Body of pancreas (tissue), 4 donors: Measurements from ENCODE around the gene PRRT3. TPM values are rescaled to one million over a fixed set of nuclear protein-coding genes. Genes with fewer than 3 reads are reported as not detected.

Source experiments
- ATAC-seq: fragments of 150-250 bp; one replicate; pipeline ENCODE4 v1.9.1; 2016
- DNase-seq, 4 donors: peaks; one replicate each; pipeline ENCODE4 v3.0.0-alpha.2; 2019
- H3K27ac ChIP-seq, 4 donors: fragments of 200-600 bp; sonication (generic); 1 replicate in 3 of 4; 2 replicates in 1 of 4; pipeline versions ENCODE4 v1.5.1 to v1.6.1; 2016 to 2019; ENCODE audit warnings: mild to moderate bottlenecking in 1 of 4, mixed read lengths in 1 of 4, moderate library complexity in 1 of 4
- H3K27me3 ChIP-seq, 2 donors: fragments of 200-600 bp; sonication (generic); one replicate each; pipeline ENCODE4 v1.6.0; 2016; ENCODE audit warnings: mild to moderate bottlenecking in 1 of 2
- H3K36me3 ChIP-seq, 2 donors: fragments of 200-600 bp; sonication (generic); replicated peaks in 1 of 2; 2 replicates each; pipeline ENCODE4 v1.5.1; 2016; ENCODE audit warnings: low read depth in 2 of 2; ENCODE audit not compliant: insufficient read depth in 1 of 2
- H3K4me1 ChIP-seq: fragments of 200-600 bp; sonication (generic); one replicate; pipeline ENCODE4 v1.6.0; 2016
- H3K4me3 ChIP-seq, 2 donors: fragments of 200-600 bp; sonication (generic); 1 replicate in 1 of 2; 2 replicates in 1 of 2; pipeline ENCODE4 v1.5.1; 2016 to 2019
- H3K9me3 ChIP-seq, 3 donors: fragments of 200-600 bp; sonication (generic); 1 replicate in 2 of 3; 2 replicates in 1 of 3; pipeline ENCODE4 v1.5.1; 2016
- CTCF ChIP-seq, 7 experiments: fragments of 450-650 bp in 4 of 7; fragments of 200-600 bp in 3 of 7; sonication (generic) in 3 of 7; IDR thresholded peaks; one replicate each; pipeline ENCODE4 v1.5.1; 2016 to 2019; ENCODE audit warnings: antibody characterized with exemption in 7 of 7
- POLR2A ChIP-seq, 3 donors: fragments of 450-650 bp; IDR thresholded peaks; one replicate each; pipeline ENCODE4 v1.6.1; 2016; ENCODE audit warnings: antibody characterized with exemption in 3 of 3, mild to moderate bottlenecking in 2 of 3
- WGBS, 2 donors: methylation state at CpG; one replicate each; pipeline ENCODE4 v1.1.5; 2017; 5-methylcytosine and 5-hydroxymethylcytosine counted together
- intact Hi-C: fragments of 100-400 bp; cut with DNase I; formaldehyde crosslinking; loops from one replicate; pipeline ENCODE4 v1.15.1; 2023
- total RNA-seq, 2 donors: library from RNA; depleted of rRNA; stranded (reverse); fragments of >200 nt; gene quantifications; one replicate each; pipeline ENCODE4 v1.1.0, GENCODE V29; 2016

The PRRT3 gene
- total RNA-seq, 2 donors from 2014 or later = 3.9 to 4.3 TPM

GRCh38 chr3:9933561-9934234 lies 18.5 kb downstream of the PRRT3 start, which contains the start of gene CRELD1:
Gene CRELD1 (plus strand): TSS chr3:9933834. CDS start chr3:9934439, 605 bp downstream.
- intact Hi-C loops = no loop called here
- WGBS, 2 donors = 0% methylated on average over 10 to 50 of the region's 50 CpGs
- DNase-seq (peak; percentile 97 to 98 (median 97)), ATAC-seq (peak; percentile 93)
- Histone ChIP-seq H3K27me3 (no peaks in the 10 kb centered on the region), H3K9me3 (no peaks in the 10 kb centered on the region), H3K4me3 (peak within 1 kb of the TSS; percentile 43 to 50), H3K4me1 (peaks cover 35% of the 10 kb centered on the region), H3K36me3 (no peaks in the 10 kb centered on the region), H3K27ac (peak within 1 kb of the TSS; percentile 77 to 97 (median 90))
- no peak for TF ChIP-seq CTCF (IDR thresholded peaks at IDR 0.05)
- peak; percentile 85 to 89 (median 88) for TF ChIP-seq POLR2A (IDR thresholded peaks at IDR 0.05)

- ATAC-seq (peak; percentile 72), DNase-seq (peak; percentile 81 to 89 (median 86))
- intact Hi-C loops = no loop called here
- TF ChIP-seq POLR2A (IDR thresholded peaks at IDR 0.05) = no peak
- TF ChIP-seq CTCF (IDR thresholded peaks at IDR 0.05) = peak; percentile 58 to 86 (median 77)
- Histone ChIP-seq H3K27me3 (no peaks in the 10 kb centered on the region), H3K9me3 (no peaks in the 10 kb centered on the region), H3K4me1 (peaks cover 35% of the 10 kb centered on the region), H3K36me3 (no peaks in the 10 kb centered on the region), H3K27ac (peak overlapping the region; percentile 77 to 97 (median 90)), H3K4me3 (peak overlapping the region; percentile 43 to 50)
- 0% methylated on average over 72 of the region's 77 CpGs; no CpG with 5 or more reads in 1 of the 2 donors for WGBS, 2 donors
Measured at GRCh38 chr3:9932843-9933560, 19.2 kb downstream of the PRRT3 start.

GRCh38 chr3:9932535-9932842 lies 19.7 kb downstream of the PRRT3 start:
- intact Hi-C loops = no loop called here
- 3 to 7% methylated on average over 7 to 13 of the region's 13 CpGs for WGBS, 2 donors
- no peaks in the 10 kb centered on the region for H3K9me3 ChIP-seq
- H3K4me1 ChIP-seq = peaks cover 35% of the 10 kb centered on the region
- TF ChIP-seq CTCF (IDR thresholded peaks at IDR 0.05) = no peak
- TF ChIP-seq POLR2A (IDR thresholded peaks at IDR 0.05) = no peak
- no peaks in the 10 kb centered on the region for H3K27me3 ChIP-seq
- DNase-seq = no peak
- H3K36me3 ChIP-seq = no peaks in the 10 kb centered on the region
- peak overlapping the region; percentile 77 to 97 (median 90) for H3K27ac ChIP-seq
- peak overlapping the region; percentile 43 to 50 for H3K4me3 ChIP-seq
- no peak for ATAC-seq

DNA sequence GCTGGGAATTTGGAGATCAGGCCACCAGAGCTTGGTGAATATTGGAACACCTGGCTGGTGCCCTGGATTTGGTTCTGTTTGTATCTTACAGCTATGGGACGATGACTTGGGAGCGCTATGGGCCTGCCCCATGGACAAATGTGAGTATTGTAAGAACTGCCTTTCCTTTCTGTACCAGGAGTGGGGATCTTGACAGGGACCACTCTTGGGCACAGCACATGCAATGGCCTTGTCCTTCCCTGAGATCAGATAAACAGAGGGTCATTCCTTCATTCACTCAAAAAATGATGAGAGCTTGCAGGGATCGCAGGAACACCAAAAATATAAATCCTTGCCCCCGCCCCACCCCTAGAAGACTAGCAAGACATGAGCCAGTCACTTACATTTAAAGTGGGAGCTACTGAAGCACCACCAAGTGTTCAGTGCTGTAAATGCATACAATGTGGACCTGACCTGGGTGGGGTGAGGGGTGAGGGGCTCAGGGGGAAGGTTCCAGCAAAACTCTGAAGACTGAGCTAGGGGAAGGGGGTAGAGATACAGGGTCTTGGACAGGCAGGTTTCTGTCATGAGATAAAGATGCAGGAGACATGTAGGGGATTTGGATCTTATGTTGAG lies 21.3 kb downstream of the PRRT3 start:
- Histone ChIP-seq H3K4me3 (no peak overlapping the region), H3K36me3 (no peaks in the 10 kb centered on the region), H3K9me3 (no peaks in the 10 kb centered on the region), H3K27ac (no peak overlapping the region), H3K27me3 (no peaks in the 10 kb centered on the region), H3K4me1 (peaks cover 33% of the 10 kb centered on the region)
- intact Hi-C loops = no loop called here
- TF ChIP-seq POLR2A (IDR thresholded peaks at IDR 0.05) (no peak), CTCF (IDR thresholded peaks at IDR 0.05) (no peak)
- WGBS, 2 donors = 98 to 100% methylated on average over 3 to 4 of the region's 4 CpGs
- no peak for ATAC-seq
- no peak for DNase-seq
